Liver (tissue), 9 donors: ENCODE measurements around the gene SLC38A3. TPM values are rescaled to one million over a fixed set of nuclear protein-coding genes. Genes with fewer than 3 reads are reported as not detected.

Experiments
- DNase-seq: peaks from one replicate; pipeline ENCODE4 v3.0.0-alpha.2; 2017; ENCODE audit warnings: low spot score
- H3K27ac ChIP-seq, 2 donors: one replicate each; pipeline ENCODE4 v1.7.0; 2013; ENCODE audit warnings: inconsistent platforms in 2 of 2, low read length in 2 of 2, control low read depth in 1 of 2, low read depth in 1 of 2, mild to moderate bottlenecking in 1 of 2
- H3K27me3 ChIP-seq, 4 donors: one replicate each; pipeline versions ENCODE4 v1.6.1 to v1.7.0; 2013; ENCODE audit warnings: low read length in 3 of 4, inconsistent platforms in 1 of 4, mild to moderate bottlenecking in 1 of 4, moderate library complexity in 1 of 4; ENCODE audit not compliant: control insufficient read depth in 4 of 4, insufficient read depth in 4 of 4
- H3K36me3 ChIP-seq, 4 donors: one replicate each; pipeline versions ENCODE4 v1.6.1 to v1.7.0; 2013; ENCODE audit warnings: low read length in 3 of 4, mild to moderate bottlenecking in 3 of 4, low read depth in 1 of 4, moderate library complexity in 1 of 4; ENCODE audit not compliant: control insufficient read depth in 4 of 4, insufficient read depth in 3 of 4
- H3K4me1 ChIP-seq, 4 donors: one replicate each; pipeline versions ENCODE4 v1.6.1 to v1.7.0; 2013; ENCODE audit warnings: low read length in 3 of 4, mild to moderate bottlenecking in 3 of 4, moderate library complexity in 1 of 4; ENCODE audit not compliant: control insufficient read depth in 4 of 4, insufficient read depth in 4 of 4
- H3K4me3 ChIP-seq, 3 donors: one replicate each; pipeline versions ENCODE4 v1.6.1 to v1.7.0; 2013; ENCODE audit warnings: low read length in 3 of 3, control low read depth in 1 of 3, low read depth in 1 of 3, mild to moderate bottlenecking in 1 of 3
- H3K9ac ChIP-seq, 2 donors: one replicate each; pipeline ENCODE4 v1.7.0; 2013; ENCODE audit warnings: low read length in 2 of 2, mild to moderate bottlenecking in 2 of 2, moderate library complexity in 2 of 2, control low read depth in 1 of 2, low read depth in 1 of 2
- H3K9me3 ChIP-seq, 4 donors: one replicate each; pipeline versions ENCODE4 v1.6.1 to v1.7.0; 2013; ENCODE audit warnings: low read length in 3 of 4; ENCODE audit not compliant: control insufficient read depth in 4 of 4
- EGR1 ChIP-seq, 2 donors: IDR thresholded peaks; 2 replicates each; pipeline ENCODE4 v1.6.1; 2016 to 2018; ENCODE audit warnings: antibody characterized with exemption in 2 of 2, low read depth in 2 of 2
- FOXA1 ChIP-seq: IDR thresholded peaks from 2 replicates; pipeline ENCODE4 v1.6.1; 2016; ENCODE audit warnings: antibody characterized with exemption
- FOXA2 ChIP-seq: IDR thresholded peaks from 2 replicates; pipeline ENCODE4 v1.6.1; 2016; ENCODE audit warnings: antibody characterized with exemption
- GABPA ChIP-seq, 2 donors: IDR thresholded peaks in 1 of 2; conservative IDR thresholded peaks in 1 of 2; 2 replicates each; pipeline ENCODE4 v1.6.1; 2016; ENCODE audit warnings: antibody characterized with exemption in 2 of 2, mild to moderate bottlenecking in 1 of 2, moderate library complexity in 1 of 2
- HNF4A ChIP-seq, 2 donors: conservative IDR thresholded peaks; 2 replicates each; pipeline ENCODE4 v1.6.1; 2016; ENCODE audit warnings: antibody characterized with exemption in 2 of 2, mild to moderate bottlenecking in 2 of 2
- HNF4G ChIP-seq: IDR thresholded peaks from 2 replicates; pipeline ENCODE4 v1.6.1; 2016; ENCODE audit warnings: antibody characterized with exemption
- JUND ChIP-seq, 2 donors: IDR thresholded peaks; 2 replicates each; pipeline ENCODE4 v1.6.1; 2016; ENCODE audit warnings: antibody characterized with exemption in 2 of 2
- NR2F2 ChIP-seq: IDR thresholded peaks from 2 replicates; pipeline ENCODE4 v1.6.1; 2016; ENCODE audit warnings: antibody characterized with exemption
- RAD21 ChIP-seq, 2 donors: IDR thresholded peaks; 2 replicates each; pipeline ENCODE4 v1.6.1; 2016; ENCODE audit warnings: antibody characterized with exemption in 2 of 2, mild to moderate bottlenecking in 2 of 2
- RXRA ChIP-seq, 2 donors: IDR thresholded peaks; 2 replicates each; pipeline ENCODE4 v1.6.1; 2017 to 2018; ENCODE audit warnings: antibody characterized with exemption in 2 of 2, mild to moderate bottlenecking in 1 of 2
- SP1 ChIP-seq: IDR thresholded peaks from 2 replicates; pipeline ENCODE4 v1.6.1; 2018; ENCODE audit warnings: antibody characterized with exemption, mild to moderate bottlenecking
- TAF1 ChIP-seq: conservative IDR thresholded peaks from 2 replicates; pipeline ENCODE4 v1.6.1; 2016; ENCODE audit warnings: antibody characterized with exemption, mild to moderate bottlenecking
- YY1 ChIP-seq: IDR thresholded peaks from 2 replicates; pipeline ENCODE4 v1.6.1; 2016; ENCODE audit warnings: antibody characterized with exemption, mild to moderate bottlenecking
- WGBS: extraction: QIAGEN DNeasy Blood & Tissue Kit; methylation state at CpG from one replicate; pipeline ENCODE4 v1.1.7; 2013; 5-methylcytosine and 5-hydroxymethylcytosine counted together
- polyA plus RNA-seq, 2 donors: library from polyadenylated mRNA; stranded (reverse) in 1 of 2; unstranded in 1 of 2; fragments of 200-250 nt in 1 of 2; fragments of >200 nt in 1 of 2; fragmentation: Nextera tagmentation in 1 of 2; extraction: Ambion mirVana in 1 of 2; gene quantifications; one replicate each; pipeline versions ENCODE4 v1.2.1 to v1.2.3, GENCODE V29; 2013 to 2015
- total RNA-seq, 2 donors: library from RNA; depleted of rRNA; stranded (reverse); fragments of >200 nt; gene quantifications; one replicate each; pipeline ENCODE4 v1.2.3, GENCODE V29; 2014
- TF ChIP-seq, protein P1 (sequence below): fragments of 150-350 bp; IDR thresholded peaks from 2 replicates; pipeline ENCODE4 v1.5.1; 2017; ENCODE audit warnings: improper control_type of control experiment, low read depth, low read length; ENCODE audit not compliant: missing input control
- TF ChIP-seq, protein P2 (sequence below): IDR thresholded peaks from 2 replicates; pipeline ENCODE4 v1.6.1; 2016; ENCODE audit warnings: antibody characterized with exemption
- TF ChIP-seq, protein P3 (sequence below): IDR thresholded peaks from 2 replicates; pipeline ENCODE4 v1.6.1; 2016; ENCODE audit warnings: antibody characterized with exemption
- TF ChIP-seq, protein P4 (sequence below): IDR thresholded peaks from 2 replicates; pipeline ENCODE4 v1.6.1; 2016; ENCODE audit warnings: antibody characterized with exemption, mild to moderate bottlenecking
- TF ChIP-seq, protein P5 (sequence below): IDR thresholded peaks from 2 replicates; pipeline ENCODE4 v1.6.1; 2016; ENCODE audit warnings: antibody characterized with exemption
- donor health status: healthy.
- donor health status: healthy.
- donor health status: healthy.
- donor health status: healthy.
- donor health status: healthy.

SLC38A3 gene
- total and polyA plus RNA-seq, 4 donors, result 98.1 to 180 (median 140) TPM

DNA sequence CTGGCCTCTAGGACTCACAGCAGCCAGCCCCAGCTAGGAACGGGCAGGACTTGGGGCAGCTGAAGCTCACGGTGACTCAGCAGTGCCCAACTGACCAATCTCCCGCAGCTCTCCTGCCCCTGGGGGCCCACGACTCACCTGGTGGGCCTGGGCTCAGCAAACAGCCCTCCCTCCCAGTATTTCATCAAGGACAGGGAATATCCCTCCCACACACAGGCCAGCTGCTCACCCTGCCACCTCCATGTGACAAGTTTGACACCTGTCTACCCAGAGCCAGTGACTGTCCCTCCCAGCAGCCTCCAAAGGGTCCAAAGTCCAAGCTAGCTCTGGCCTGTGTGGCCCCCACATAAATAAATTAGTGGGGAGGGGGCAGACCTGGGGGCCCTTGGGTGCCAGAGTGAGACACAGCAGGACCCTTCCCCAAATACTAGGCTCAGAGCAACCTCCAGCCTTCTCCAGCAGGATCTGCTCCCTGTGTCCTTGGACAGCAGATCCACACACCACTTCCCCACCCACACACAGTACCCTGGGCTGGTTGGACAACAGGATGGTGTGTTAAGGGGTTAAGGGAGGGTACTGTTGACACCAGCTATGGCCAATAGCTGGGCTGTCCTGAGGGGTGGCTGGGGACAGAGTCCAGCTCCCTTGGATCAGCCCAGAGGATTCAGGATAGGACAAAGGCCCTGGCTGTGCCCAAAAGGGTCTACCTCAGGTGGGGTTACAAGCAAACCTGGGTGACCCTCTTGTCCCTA is 9.4 kb upstream of the SLC38A3 start:
- Histone ChIP-seq H3K36me3 (no peaks in the 10 kb centered on the region), H3K27ac (peak overlapping the region; percentile 97 to 99), H3K4me3 (peak overlapping the region in 2 of 3 donors; percentile 45 to 47), H3K4me1 (peaks cover 13 to 55% (median 37%) of the 10 kb centered on the region in 4 donors), H3K9ac (peak overlapping the region; percentile 73 to 75), H3K27me3 (no peaks in the 10 kb centered on the region), H3K9me3 (no peaks in the 10 kb centered on the region)
- peak; percentile 63 for DNase-seq
- TF ChIP-seq, protein P1, sequence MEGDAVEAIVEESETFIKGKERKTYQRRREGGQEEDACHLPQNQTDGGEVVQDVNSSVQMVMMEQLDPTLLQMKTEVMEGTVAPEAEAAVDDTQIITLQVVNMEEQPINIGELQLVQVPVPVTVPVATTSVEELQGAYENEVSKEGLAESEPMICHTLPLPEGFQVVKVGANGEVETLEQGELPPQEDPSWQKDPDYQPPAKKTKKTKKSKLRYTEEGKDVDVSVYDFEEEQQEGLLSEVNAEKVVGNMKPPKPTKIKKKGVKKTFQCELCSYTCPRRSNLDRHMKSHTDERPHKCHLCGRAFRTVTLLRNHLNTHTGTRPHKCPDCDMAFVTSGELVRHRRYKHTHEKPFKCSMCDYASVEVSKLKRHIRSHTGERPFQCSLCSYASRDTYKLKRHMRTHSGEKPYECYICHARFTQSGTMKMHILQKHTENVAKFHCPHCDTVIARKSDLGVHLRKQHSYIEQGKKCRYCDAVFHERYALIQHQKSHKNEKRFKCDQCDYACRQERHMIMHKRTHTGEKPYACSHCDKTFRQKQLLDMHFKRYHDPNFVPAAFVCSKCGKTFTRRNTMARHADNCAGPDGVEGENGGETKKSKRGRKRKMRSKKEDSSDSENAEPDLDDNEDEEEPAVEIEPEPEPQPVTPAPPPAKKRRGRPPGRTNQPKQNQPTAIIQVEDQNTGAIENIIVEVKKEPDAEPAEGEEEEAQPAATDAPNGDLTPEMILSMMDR, result no peak
- peak; percentile 90 for TF ChIP-seq HNF4G
- TF ChIP-seq, protein P2, sequence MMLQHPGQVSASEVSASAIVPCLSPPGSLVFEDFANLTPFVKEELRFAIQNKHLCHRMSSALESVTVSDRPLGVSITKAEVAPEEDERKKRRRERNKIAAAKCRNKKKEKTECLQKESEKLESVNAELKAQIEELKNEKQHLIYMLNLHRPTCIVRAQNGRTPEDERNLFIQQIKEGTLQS, result peak; percentile 1
- TF ChIP-seq TAF1, result no peak
- no peak for TF ChIP-seq GABPA (IDR thresholded peaks at IDR 0.05 in 1 of 2, conservative IDR thresholded peaks at IDR 0.05 in 1 of 2)
- no peak for TF ChIP-seq NR2F2
- peak; percentile 96 to 97 for TF ChIP-seq HNF4A (conservative IDR thresholded peaks at IDR 0.05)
- no peak for TF ChIP-seq JUND (IDR thresholded peaks at IDR 0.05)
- TF ChIP-seq YY1, result peak; percentile 80
- TF ChIP-seq, protein P3, sequence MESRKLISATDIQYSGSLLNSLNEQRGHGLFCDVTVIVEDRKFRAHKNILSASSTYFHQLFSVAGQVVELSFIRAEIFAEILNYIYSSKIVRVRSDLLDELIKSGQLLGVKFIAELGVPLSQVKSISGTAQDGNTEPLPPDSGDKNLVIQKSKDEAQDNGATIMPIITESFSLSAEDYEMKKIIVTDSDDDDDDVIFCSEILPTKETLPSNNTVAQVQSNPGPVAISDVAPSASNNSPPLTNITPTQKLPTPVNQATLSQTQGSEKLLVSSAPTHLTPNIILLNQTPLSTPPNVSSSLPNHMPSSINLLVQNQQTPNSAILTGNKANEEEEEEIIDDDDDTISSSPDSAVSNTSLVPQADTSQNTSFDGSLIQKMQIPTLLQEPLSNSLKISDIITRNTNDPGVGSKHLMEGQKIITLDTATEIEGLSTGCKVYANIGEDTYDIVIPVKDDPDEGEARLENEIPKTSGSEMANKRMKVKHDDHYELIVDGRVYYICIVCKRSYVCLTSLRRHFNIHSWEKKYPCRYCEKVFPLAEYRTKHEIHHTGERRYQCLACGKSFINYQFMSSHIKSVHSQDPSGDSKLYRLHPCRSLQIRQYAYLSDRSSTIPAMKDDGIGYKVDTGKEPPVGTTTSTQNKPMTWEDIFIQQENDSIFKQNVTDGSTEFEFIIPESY, result no peak
- peak; percentile 41 for TF ChIP-seq FOXA1
- TF ChIP-seq SP1, result peak; percentile 100
- TF ChIP-seq, protein P4, sequence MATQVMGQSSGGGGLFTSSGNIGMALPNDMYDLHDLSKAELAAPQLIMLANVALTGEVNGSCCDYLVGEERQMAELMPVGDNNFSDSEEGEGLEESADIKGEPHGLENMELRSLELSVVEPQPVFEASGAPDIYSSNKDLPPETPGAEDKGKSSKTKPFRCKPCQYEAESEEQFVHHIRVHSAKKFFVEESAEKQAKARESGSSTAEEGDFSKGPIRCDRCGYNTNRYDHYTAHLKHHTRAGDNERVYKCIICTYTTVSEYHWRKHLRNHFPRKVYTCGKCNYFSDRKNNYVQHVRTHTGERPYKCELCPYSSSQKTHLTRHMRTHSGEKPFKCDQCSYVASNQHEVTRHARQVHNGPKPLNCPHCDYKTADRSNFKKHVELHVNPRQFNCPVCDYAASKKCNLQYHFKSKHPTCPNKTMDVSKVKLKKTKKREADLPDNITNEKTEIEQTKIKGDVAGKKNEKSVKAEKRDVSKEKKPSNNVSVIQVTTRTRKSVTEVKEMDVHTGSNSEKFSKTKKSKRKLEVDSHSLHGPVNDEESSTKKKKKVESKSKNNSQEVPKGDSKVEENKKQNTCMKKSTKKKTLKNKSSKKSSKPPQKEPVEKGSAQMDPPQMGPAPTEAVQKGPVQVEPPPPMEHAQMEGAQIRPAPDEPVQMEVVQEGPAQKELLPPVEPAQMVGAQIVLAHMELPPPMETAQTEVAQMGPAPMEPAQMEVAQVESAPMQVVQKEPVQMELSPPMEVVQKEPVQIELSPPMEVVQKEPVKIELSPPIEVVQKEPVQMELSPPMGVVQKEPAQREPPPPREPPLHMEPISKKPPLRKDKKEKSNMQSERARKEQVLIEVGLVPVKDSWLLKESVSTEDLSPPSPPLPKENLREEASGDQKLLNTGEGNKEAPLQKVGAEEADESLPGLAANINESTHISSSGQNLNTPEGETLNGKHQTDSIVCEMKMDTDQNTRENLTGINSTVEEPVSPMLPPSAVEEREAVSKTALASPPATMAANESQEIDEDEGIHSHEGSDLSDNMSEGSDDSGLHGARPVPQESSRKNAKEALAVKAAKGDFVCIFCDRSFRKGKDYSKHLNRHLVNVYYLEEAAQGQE, result peak; percentile 72
- TF ChIP-seq EGR1 (IDR thresholded peaks at IDR 0.05; ENCODE audit: low read depth in 2 of 2), result peak; percentile 93 to 94
- TF ChIP-seq FOXA2, result no peak
- peak; percentile 23 to 49 for TF ChIP-seq RAD21 (IDR thresholded peaks at IDR 0.05)
- peak; percentile 94 to 97 for TF ChIP-seq RXRA (IDR thresholded peaks at IDR 0.05)
- TF ChIP-seq, protein P5, sequence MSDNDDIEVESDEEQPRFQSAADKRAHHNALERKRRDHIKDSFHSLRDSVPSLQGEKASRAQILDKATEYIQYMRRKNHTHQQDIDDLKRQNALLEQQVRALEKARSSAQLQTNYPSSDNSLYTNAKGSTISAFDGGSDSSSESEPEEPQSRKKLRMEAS, result peak; percentile 79
- WGBS, result 30% methylated on average over 4 of the region's 4 CpGs
